HG03460 (cell line): Measurements from ENCODE around the gene PADI2.

Experiments used
- ATAC-seq: cut with Tn5 transposase; IDR thresholded peaks from one replicate; pipeline ENCODE4 v1.9.1; 2021; ENCODE audit not compliant: unreplicated experiment

PADI2 gene

GRCh38 chr1:17140279-17140678 is 21.0 kb upstream of the PADI2 start:
- ATAC-seq, result no peak

DNA sequence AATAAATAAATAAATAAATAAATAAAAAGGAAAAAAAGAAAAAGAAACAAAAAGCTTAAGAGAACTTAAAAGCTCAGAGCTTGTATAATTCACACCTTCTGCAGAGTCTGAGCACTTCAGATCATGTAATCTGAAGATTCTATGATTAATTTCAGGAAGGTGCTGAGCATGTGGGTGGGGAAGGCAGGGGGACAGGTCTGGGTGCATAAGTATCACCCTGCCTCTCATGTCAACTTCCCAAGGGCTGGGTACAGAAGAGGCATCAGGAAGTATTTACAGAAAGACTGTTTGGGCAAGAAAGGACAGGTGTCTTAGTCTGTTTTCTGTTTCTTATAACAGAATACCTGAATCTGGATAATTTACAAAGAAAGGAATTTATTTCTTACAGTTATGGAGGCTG is 20.4 kb upstream of the PADI2 start:
- ATAC-seq, result no peak

GRCh38 chr1:17137441-17137840 is 18.2 kb upstream of the PADI2 start:
- no peak for ATAC-seq

DNA sequence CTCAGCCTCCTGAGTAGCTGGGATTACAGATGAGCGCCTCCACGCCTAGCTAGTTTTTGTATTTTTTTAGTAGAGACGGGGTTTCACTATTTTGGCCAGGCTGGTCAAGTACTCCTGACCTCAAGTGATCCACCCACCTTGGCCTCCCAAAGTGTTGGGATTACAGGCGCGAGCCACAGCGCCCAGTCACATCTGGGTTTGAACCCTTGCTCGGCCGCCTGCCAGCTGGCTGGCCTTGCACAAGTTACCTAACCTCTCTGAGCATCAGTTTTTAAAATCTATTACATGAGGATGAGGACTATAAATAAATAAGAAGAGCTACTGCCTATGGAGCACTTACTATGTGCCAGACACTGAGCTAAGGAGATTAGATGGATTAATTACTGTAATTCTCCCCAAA is 17.7 kb upstream of the PADI2 start:
- no peak for ATAC-seq

DNA sequence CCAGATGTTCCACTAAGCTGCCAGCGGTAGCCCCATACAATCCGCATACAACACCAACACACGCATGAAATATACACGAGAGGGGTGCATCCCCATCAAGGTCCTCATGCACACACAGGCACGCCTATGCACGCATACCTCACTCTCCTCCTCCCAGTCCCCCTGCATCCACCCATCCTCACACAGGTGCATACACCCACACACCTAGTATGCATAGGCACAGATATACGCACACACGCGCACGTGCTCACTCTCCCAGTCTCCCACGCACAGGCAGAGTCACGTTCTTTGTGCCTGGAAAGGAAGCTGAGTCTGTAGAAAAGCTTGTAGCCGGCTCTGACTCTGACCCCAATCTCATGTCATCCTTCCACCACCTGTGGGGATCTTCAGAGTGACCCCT is 16.9 kb upstream of the PADI2 start:
- no peak for ATAC-seq

- no peak for ATAC-seq
These were observed 16.3 kb upstream of the PADI2 start for GRCh38 chr1:17135530-17135929.

- no peak for ATAC-seq
These were observed 15.5 kb upstream of the PADI2 start for GRCh38 chr1:17134724-17135123.

- ATAC-seq, result no peak
These were observed 14.8 kb upstream of the PADI2 start for GRCh38 chr1:17134034-17134433.

- ATAC-seq, result no peak
These were observed 10.9 kb upstream of the PADI2 start for GRCh38 chr1:17130138-17130635.

DNA sequence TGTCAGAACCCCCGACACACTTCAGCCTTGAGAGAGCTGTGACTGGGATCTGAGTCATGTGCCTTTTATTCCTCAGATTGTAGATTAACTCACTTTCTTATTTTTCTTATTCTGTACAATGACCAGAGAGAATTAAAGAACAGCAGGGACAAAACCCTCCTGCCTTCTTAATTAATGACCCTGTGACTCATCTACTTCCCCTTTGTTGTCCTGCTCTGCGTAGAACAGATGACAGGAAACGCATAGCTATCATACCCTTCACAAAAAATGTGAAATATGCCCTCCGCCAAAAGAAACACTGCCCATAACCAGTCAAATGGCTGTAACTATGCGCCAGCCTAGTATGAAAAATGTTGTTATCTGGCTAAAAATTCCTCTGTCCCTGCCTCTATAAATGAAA is 9.1 kb upstream of the PADI2 start:
- no peak for ATAC-seq

DNA sequence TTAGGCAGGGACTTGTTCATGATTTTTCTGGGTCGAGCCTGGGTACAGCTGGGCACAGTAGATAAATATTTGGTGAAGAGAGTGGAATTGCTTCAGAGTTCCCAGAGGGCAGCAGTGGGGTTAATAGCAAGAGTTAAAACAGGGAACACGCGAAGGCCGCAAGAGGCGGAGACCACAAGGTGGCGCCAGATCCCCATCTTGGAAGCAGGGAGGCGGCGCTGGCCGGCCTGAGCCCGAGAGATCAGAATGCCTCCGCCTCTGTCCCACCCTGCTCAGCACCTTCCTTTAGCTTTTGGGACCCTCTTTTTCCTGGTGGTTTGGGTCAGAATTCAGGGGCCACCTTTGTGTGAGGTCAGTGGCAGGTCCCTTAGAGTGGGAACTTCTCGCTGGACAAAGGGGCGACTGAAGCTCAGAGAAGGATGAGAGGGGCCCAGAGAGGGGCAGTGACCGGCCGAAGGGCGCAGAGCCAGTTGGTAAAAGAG is 6.5 kb upstream of the PADI2 start:
- no peak for ATAC-seq

DNA sequence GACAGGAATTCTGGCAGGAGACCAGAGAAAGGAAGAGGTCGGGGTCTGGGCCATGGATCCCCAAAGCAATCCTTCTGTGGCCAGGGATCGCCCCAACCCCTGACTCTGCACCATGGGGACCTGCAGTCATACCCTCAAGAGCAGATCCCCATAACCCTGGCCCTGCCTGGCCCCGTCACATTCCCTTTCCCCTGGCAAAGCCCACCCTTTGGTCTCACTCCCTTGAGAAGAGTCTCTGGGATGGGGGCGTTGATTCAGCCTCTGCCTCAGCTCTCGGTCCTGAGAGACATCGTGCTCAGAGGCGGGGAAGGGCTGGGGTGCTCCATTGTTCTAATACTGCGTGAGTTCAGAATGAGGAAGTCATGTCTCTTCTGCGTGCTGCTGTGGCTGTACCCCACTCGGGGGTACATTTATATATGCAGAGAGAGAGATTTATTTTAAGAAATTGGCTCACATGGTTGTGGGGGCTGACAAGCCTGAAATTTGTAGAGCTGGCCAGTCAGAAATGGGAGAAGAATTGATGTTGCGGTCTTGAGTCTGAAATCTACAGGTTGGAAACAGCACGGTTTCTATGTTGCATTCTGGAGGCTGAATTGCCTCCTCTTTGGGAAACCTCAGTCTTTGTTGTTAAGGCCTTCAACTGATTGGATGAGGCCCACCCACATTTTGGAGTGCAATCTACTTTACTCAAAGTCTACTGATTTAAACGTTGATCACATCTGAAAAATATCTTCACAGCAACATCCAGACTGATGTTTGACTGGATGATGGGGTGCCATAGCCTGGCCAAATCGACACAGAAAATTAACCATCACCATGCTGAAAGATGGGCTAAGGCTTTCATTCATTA is 4.2 kb upstream of the PADI2 start:
- no peak for ATAC-seq

- ATAC-seq, result no peak
These were observed 3.4 kb upstream of the PADI2 start for GRCh38 chr1:17122521-17123164.

DNA sequence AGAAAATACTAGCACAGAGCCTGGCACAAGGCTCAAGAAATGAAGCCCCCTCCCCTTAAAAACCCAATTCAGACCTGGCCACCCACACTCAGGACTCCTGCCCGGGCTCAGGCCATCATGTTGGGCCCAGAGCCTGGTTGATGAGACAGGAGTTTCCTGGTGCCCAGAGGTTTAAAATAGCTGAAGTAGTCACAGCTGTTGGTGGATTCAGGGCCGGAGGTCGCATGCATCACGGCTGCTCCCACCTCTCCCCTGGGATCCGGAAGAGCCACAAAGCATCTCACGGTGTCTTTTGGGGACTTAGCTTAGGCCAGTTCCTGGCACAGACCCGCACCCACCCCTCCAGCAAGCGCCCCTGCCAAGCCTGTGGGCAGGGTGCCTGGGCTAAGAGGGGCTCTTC is 2.6 kb upstream of the PADI2 start:
- no peak for ATAC-seq

- no peak for ATAC-seq
These were observed 1.9 kb upstream of the PADI2 start for GRCh38 chr1:17120962-17121837.

- no peak for ATAC-seq
These were observed 1.2 kb upstream of the PADI2 start for GRCh38 chr1:17120481-17120877.

GRCh38 chr1:17119773-17120480 is 676 bp upstream of the PADI2 start:
- no peak for ATAC-seq

GRCh38 chr1:17118706-17119075 is 560 bp downstream of the PADI2 start:
- ATAC-seq, result no peak

DNA sequence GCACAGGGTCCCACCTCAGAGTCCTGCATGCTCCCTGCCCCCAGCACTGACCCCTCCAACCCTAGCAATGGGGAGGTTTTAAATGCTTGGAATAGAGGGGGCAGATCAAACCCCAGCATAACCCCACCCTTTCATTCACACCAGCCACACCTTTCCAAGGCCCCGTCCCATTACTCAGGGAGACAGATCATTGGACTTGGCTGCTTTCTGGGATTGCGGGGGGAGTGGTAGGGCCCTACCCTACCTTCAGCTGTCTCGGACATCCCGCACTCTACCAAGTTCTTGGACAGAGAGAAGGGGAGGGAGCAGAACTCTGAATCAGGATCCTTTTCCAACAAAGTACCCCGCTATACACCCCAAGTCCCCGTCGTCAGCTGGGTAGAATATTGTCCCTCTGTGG is 983 bp downstream of the PADI2 start:
- no peak for ATAC-seq

GRCh38 chr1:17117451-17118265 is 1.6 kb downstream of the PADI2 start:
- ATAC-seq, result no peak
